SK-N-DZ (cell line): Measurements from ENCODE around the gene GPC1.

Experiments
- DNase-seq: peaks from one replicate; pipeline ENCODE4 v3.0.0-alpha.2; 2015; ENCODE audit warnings: low spot score

The GPC1 gene

GRCh38 chr2:240498171-240498957 is 62.9 kb downstream of the GPC1 start:
- DNase-seq = no peak

DNA sequence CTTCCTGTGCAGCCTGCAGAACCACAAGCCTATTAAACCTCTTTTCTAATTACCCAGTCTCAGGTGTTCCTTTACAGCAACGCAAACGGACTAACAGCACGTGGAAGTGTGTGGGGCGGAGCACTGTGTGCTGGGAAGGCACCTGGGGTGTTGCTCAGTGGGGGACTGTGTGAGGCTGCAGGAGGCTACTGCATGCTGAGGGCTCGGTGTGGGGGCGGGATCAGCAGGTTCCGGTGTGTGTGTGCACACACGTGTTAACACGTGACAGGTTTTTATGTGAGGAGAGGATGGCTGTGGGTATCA is 63.4 kb downstream of the GPC1 start:
- no peak for DNase-seq

DNA sequence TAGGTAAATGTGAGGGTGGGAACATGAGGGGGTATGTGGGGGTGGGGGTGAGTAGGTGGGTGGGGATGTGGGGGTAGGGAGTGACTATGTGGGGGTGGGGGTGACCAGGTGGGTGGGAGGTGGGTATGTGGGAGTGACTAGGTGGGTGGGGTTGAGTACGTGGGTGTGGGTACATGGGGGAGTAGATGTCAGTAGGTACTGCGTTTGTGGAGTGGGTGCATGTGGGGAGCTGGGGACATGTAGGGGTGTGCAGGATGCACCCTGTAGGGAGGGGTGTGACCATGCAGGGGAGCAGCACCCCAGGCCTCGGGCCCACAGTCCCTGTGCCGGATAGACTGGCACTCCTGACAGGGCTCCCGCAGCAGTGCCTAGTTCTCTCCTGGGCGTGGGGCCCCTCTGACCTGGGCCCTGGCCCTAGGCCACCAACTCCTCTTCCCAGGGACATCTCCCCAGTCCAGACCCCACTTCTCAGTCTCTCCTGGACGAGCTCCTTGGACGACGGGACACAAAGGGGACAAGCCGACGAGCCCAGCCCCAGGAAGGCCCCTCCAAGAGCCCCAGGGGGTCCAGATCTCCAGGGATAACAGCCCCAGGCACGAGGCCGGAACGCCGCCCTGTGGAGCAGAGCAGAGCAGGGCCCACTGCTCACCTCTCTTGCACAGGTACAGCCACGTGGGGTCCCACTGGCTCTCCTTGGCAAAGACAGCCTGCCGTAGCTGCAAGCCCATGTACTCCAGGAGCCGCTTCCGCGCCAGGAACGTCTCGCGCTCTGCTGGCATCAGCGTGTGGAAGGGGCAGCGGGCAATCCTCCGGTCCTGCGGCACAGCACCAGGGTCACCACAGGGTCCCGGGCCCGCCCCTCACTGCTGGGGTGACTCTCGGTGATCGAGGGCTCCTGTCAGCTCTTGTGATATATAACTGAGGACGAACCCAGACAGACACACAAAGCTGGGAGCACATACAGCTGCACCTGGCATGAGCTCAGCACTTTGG is 64.1 kb downstream of the GPC1 start:
- DNase-seq = no peak

GRCh38 chr2:240500561-240501423 is 65.3 kb downstream of the GPC1 start:
- no peak for DNase-seq

DNA sequence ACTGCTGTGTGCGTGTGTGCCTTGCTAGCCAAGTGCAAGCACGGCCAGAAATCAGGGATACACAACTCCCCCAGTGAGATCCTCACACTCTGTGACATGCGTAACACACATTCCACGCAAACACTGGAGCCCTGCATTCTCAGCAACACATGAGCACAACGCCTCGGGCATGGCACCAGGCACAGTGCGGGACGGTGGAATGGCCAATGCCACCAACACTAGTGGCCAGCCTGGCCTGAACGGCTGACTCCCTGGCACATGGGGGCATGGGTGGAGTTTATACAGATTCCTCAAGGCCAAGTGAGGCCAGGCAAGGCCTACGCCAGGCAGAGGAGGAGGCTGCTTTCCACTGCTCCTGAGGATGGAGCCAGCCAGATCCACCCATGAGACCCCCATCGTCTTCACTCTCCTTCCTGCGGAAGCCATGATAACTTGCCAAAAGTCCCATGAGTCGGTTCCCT is 66.1 kb downstream of the GPC1 start:
- DNase-seq = no peak

- DNase-seq = no peak
These were observed 66.6 kb downstream of the GPC1 start for GRCh38 chr2:240502059-240502429.

DNA sequence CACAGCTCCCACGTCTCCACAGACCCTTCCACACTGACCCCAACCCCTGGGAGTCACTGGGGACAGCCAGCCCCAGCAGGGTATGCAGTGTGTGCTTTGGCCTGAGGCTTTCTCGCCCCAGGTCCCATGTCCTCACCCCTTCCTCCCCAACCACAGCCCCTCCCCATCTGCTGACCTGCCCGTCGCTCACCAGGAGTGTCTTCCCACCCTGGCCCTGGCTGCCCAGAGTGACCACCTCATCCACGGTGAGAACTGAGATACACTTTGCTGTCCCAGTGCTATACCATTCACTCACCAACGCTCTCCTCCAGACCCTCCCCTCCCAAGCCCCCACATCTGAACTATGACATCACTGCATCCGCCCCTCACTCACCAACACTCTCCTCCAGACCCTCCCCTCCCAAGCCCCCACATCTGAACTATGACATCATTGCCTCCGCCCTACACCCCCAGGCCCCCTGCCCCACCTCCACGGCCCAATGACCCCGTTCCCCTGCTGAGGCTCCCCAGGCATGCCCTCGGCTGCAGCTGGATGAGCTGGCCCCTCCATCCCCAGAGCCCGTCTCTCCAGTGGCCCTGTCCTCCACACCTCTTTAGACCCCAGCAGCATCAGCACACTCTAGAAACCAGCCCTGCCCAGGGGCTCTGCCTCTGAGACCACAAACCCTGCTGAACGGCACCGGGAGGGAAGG is 67.1 kb downstream of the GPC1 start:
- no peak for DNase-seq

DNA sequence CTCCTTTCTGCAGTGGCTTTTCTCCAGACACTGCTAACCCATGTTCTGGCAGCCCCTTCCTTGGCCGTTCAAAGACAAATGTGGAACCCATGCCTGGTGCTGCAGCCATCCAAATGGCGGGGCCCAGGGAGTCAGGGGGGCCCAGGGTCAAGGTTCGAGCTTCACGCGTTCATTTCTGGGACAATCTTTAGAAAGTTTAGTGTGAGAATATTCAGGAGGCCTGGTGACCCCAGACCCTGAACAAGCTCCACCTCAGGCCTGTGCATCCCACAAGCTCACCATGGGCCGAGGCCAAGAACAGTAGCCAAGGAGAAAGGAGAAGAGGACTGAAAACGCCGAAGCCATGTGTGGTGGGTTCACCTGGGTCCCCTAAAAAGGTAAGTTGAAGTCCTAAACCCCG is 67.9 kb downstream of the GPC1 start:
- no peak for DNase-seq

GRCh38 chr2:240503848-240504247 is 68.4 kb downstream of the GPC1 start:
- no peak for DNase-seq

GRCh38 chr2:240505910-240506309 is 70.4 kb downstream of the GPC1 start:
- DNase-seq = no peak

DNA sequence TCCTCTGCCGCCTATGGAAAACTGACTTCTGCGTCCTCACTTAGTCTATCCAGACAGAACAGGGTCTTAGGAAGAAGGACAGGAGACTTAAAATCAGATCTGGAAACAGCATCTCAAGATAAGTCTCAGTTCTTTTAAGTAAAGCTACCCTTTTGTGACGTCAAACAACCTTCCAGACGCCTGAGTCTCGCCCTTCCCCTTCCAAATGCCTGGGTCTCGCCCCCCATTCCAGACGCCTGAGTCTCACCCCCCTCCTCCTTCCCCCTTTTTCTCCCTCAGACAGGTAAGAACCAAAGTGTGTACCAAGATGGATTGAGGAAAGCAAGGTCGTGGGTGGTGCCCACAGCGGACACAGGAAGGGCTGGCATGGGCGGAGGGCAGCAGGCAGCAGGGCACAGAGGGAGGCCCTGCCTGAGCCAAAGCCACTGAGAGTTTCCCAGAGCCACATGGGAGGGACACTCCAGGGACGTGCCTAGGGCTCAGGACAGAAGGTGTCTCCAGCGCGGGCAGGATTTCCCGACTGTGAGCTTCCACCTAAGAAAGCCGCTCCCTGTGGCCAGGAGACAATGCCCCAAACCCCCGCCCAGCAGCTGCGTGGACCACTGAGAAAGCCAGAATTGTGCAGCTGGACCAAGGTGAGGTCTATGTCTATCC is 71.1 kb downstream of the GPC1 start:
- no peak for DNase-seq

GRCh38 chr2:240507060-240507777 is 71.8 kb downstream of the GPC1 start:
- DNase-seq = no peak

DNA sequence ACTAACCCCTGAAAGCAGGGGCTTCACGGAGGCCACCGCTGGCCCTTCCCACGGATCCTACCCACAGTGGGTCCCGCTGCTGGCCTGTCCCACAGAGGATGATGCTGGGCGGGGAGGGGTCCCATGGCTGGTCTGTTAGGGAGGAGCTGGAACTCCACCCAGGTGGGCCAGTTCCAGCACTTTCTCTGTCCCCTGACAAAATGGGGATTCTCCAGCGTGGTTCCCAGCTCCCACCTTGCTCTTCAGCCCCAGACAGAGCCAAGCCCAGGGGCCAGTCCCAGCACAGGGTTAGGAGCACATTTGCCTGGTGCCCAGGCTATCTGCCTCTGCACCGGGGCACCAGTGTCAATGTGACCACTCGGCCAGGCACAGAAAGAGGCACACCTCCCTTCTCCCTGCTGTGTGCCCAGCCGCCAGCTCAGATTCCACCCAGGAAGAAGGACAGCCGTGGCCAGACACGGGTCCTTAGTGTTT is 72.4 kb downstream of the GPC1 start:
- DNase-seq = no peak

DNA sequence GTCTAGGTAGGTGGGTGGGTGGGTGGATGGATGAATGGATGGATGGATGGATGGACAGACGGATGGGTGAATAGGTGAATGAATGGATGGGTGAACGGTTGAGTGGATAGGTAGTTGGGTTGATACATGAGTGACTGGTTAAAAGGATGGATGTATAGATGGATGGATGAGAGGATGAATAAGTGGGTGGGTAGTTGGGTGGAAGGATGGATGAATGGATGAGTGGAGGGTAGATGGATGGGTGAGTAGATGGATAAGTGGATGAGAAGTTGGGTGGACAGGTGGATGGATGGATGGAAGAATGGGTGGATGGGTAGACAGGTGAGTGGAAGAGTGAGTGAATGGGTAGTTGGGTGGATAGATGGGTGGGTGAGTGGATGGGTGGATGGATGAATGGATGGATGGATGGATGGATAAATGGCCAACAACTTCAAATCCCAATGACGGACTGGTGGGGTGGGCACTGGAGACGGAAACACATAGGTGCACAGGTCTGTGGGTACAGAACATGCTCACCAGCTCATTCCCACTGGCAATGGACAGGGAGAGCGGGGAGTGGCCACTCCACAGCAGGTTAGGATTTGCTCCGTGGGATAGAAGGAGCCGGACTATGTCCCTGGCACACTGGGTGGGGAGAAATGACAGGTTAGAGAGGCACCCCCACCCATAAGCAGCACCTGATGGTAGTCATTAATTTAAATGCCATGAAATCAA is 73.5 kb downstream of the GPC1 start:
- DNase-seq = no peak

- DNase-seq = no peak
These were observed 74.4 kb downstream of the GPC1 start for GRCh38 chr2:240509667-240510512.

- no peak for DNase-seq
These were observed 75.2 kb downstream of the GPC1 start for GRCh38 chr2:240510513-240511210.

GRCh38 chr2:240511351-240512108 is 76.1 kb downstream of the GPC1 start:
- no peak for DNase-seq
